ENCODE data around the gene LGALS7. TPM values are rescaled to one million over a fixed set of nuclear protein-coding genes. Genes with fewer than 3 reads are reported as not detected.
"Not testable (repeated sequence)": the region's sequence is repeated elsewhere in the genome, so short reads cannot be mapped to it uniquely, and the experiment has no call there.

LGALS7 gene
- total RNA-seq, 1 donor from 2014 or later, result not detected

- H3K4me3 Mint-ChIP-seq; H3K9me3 Mint-ChIP-seq; H3K27ac Mint-ChIP-seq; H3K4me1 Mint-ChIP-seq; DNase-seq; H3K27me3 Mint-ChIP-seq; H3K36me3 Mint-ChIP-seq (ENCODE audit: low read depth); intact Hi-C loops (cut with micrococcal nuclease): not testable (repeated sequence)
These were observed 34.2 kb upstream of the LGALS7 start for GRCh38 chr19:38807374-38808098.

- Mint-ChIP-seq H3K4me1 (peaks cover 5% of the 10 kb centered on the region), H3K27ac (no peak overlapping the region), H3K36me3 (ENCODE audit: low read depth) (no peaks in the 10 kb centered on the region), H3K27me3 (no peaks in the 10 kb centered on the region), H3K9me3 (no peaks in the 10 kb centered on the region), H3K4me3 (no peak overlapping the region)
- no peak for DNase-seq
- intact Hi-C loops (cut with micrococcal nuclease), result no loop called here
These were observed 33.1 kb upstream of the LGALS7 start for GRCh38 chr19:38806371-38806770.

GRCh38 chr19:38805180-38805579 is 31.9 kb upstream of the LGALS7 start:
- no peak for DNase-seq
- H3K36me3 Mint-ChIP-seq (ENCODE audit: low read depth), result no peaks in the 10 kb centered on the region
- no peaks in the 10 kb centered on the region for H3K27me3 Mint-ChIP-seq
- intact Hi-C loops (cut with micrococcal nuclease), result no loop called here
- no peak overlapping the region for H3K4me3 Mint-ChIP-seq
- peaks cover 5% of the 10 kb centered on the region for H3K4me1 Mint-ChIP-seq
- H3K9me3 Mint-ChIP-seq, result no peaks in the 10 kb centered on the region
- H3K27ac Mint-ChIP-seq, result peak overlapping the region; percentile 31

- Mint-ChIP-seq H3K4me3 (no peak overlapping the region), H3K27ac (no peak overlapping the region), H3K9me3 (no peaks in the 10 kb centered on the region), H3K27me3 (no peaks in the 10 kb centered on the region), H3K36me3 (ENCODE audit: low read depth) (no peaks in the 10 kb centered on the region), H3K4me1 (peaks cover 5% of the 10 kb centered on the region)
- intact Hi-C loops (cut with micrococcal nuclease), result no loop called here
- DNase-seq, result no peak
These were observed 30.2 kb upstream of the LGALS7 start for GRCh38 chr19:38803543-38803942.

GRCh38 chr19:38801359-38802095 is 28.2 kb upstream of the LGALS7 start:
- intact Hi-C loops (cut with micrococcal nuclease), result no loop called here
- Mint-ChIP-seq H3K4me1 (peaks cover 5% of the 10 kb centered on the region), H3K4me3 (no peak overlapping the region), H3K36me3 (ENCODE audit: low read depth) (no peaks in the 10 kb centered on the region), H3K27ac (no peak overlapping the region), H3K9me3 (no peaks in the 10 kb centered on the region), H3K27me3 (peaks cover under 1% of the 10 kb centered on the region)
- DNase-seq, result no peak

GRCh38 chr19:38800577-38801347 is 27.4 kb upstream of the LGALS7 start:
- no peak overlapping the region for H3K27ac Mint-ChIP-seq
- H3K4me1 Mint-ChIP-seq, result peaks cover 5% of the 10 kb centered on the region
- H3K27me3 Mint-ChIP-seq, result peaks cover 4% of the 10 kb centered on the region
- H3K4me3 Mint-ChIP-seq, result no peak overlapping the region
- H3K9me3 Mint-ChIP-seq, result no peaks in the 10 kb centered on the region
- intact Hi-C loops (cut with micrococcal nuclease), result no loop called here
- H3K36me3 Mint-ChIP-seq (ENCODE audit: low read depth), result no peaks in the 10 kb centered on the region
- DNase-seq, result no peak

- Mint-ChIP-seq H3K27me3 (peaks cover 4% of the 10 kb centered on the region), H3K36me3 (ENCODE audit: low read depth) (no peaks in the 10 kb centered on the region), H3K9me3 (no peaks in the 10 kb centered on the region), H3K4me3 (no peak overlapping the region), H3K4me1 (no peaks in the 10 kb centered on the region), H3K27ac (no peak overlapping the region)
- DNase-seq, result no peak
- intact Hi-C loops (cut with micrococcal nuclease), result no loop called here
These were observed 25.8 kb upstream of the LGALS7 start for GRCh38 chr19:38799104-38799503.

GRCh38 chr19:38797781-38798180 is 24.5 kb upstream of the LGALS7 start:
- H3K4me3 Mint-ChIP-seq; H3K36me3 Mint-ChIP-seq (ENCODE audit: low read depth); H3K9me3 Mint-ChIP-seq; H3K27me3 Mint-ChIP-seq; intact Hi-C loops (cut with micrococcal nuclease); DNase-seq; H3K27ac Mint-ChIP-seq; H3K4me1 Mint-ChIP-seq: not testable (repeated sequence)

GRCh38 chr19:38796154-38796553 is 22.8 kb upstream of the LGALS7 start:
- intact Hi-C loops (cut with micrococcal nuclease), result no loop called here
- peaks cover 4% of the 10 kb centered on the region for H3K4me1 Mint-ChIP-seq
- H3K9me3 Mint-ChIP-seq, result no peaks in the 10 kb centered on the region
- no peak for DNase-seq
- no peak overlapping the region for H3K27ac Mint-ChIP-seq
- no peak overlapping the region for H3K4me3 Mint-ChIP-seq
- H3K27me3 Mint-ChIP-seq, result peaks cover 9% of the 10 kb centered on the region
- H3K36me3 Mint-ChIP-seq (ENCODE audit: low read depth), result no peaks in the 10 kb centered on the region

- DNase-seq, result no peak
- Mint-ChIP-seq H3K27ac (no peak overlapping the region), H3K9me3 (no peaks in the 10 kb centered on the region), H3K4me3 (no peak overlapping the region), H3K4me1 (peaks cover 4% of the 10 kb centered on the region), H3K36me3 (ENCODE audit: low read depth) (no peaks in the 10 kb centered on the region), H3K27me3 (peaks cover 9% of the 10 kb centered on the region)
- intact Hi-C loops (cut with micrococcal nuclease), result no loop called here
These were observed 22.2 kb upstream of the LGALS7 start for GRCh38 chr19:38795549-38795948.

GRCh38 chr19:38793671-38794070 is 20.4 kb upstream of the LGALS7 start:
- intact Hi-C loops (cut with micrococcal nuclease), result no loop called here
- H3K36me3 Mint-ChIP-seq (ENCODE audit: low read depth), result no peaks in the 10 kb centered on the region
- no peak for DNase-seq
- H3K4me1 Mint-ChIP-seq, result peaks cover 4% of the 10 kb centered on the region
- H3K9me3 Mint-ChIP-seq, result no peaks in the 10 kb centered on the region
- peak overlapping the region; percentile 9 for H3K4me3 Mint-ChIP-seq
- H3K27me3 Mint-ChIP-seq, result peaks cover 9% of the 10 kb centered on the region
- H3K27ac Mint-ChIP-seq, result no peak overlapping the region

- intact Hi-C loops (cut with micrococcal nuclease), result no loop called here
- Mint-ChIP-seq H3K4me3 (peak overlapping the region; percentile 9), H3K27me3 (peaks cover 9% of the 10 kb centered on the region), H3K27ac (no peak overlapping the region), H3K9me3 (no peaks in the 10 kb centered on the region), H3K36me3 (ENCODE audit: low read depth) (no peaks in the 10 kb centered on the region), H3K4me1 (peaks cover 4% of the 10 kb centered on the region)
- DNase-seq, result no peak
These were observed 19.9 kb upstream of the LGALS7 start for GRCh38 chr19:38793177-38793576.

- intact Hi-C loops (cut with micrococcal nuclease), result no loop called here
- H3K27ac Mint-ChIP-seq, result no peak overlapping the region
These were observed 19.2 kb upstream of the LGALS7 start for GRCh38 chr19:38792250-38793111.

More at GRCh38 chr19:38792250-38793111, 19.2 kb upstream of the LGALS7 start:
- peak; percentile 76 for DNase-seq
- Mint-ChIP-seq H3K27me3 (peaks cover 9% of the 10 kb centered on the region), H3K36me3 (ENCODE audit: low read depth) (no peaks in the 10 kb centered on the region), H3K4me1 (peaks cover 4% of the 10 kb centered on the region), H3K9me3 (no peaks in the 10 kb centered on the region), H3K4me3 (peak overlapping the region; percentile 21)
